Epidermal melanocyte (primary cell): Measurements from ENCODE around the gene VAC14.
"Not testable (repeated sequence)": the region's sequence is repeated elsewhere in the genome, so short reads cannot be mapped to it uniquely, and the experiment has no call there.

ENCODE experiments used
- DNase-seq: peaks from one replicate; pipeline ENCODE4 v3.0.0; 2011; ENCODE audit warnings: low spot score; ENCODE audit not compliant: insufficient read length

VAC14 gene

GRCh38 chr16:70647441-70648359 lies 153.3 kb downstream of the VAC14 start:
- DNase-seq: no peak

- DNase-seq: no peak
Measured at GRCh38 chr16:70646260-70647241, 154.4 kb downstream of the VAC14 start, which contains the start of gene IL34. Gene IL34 (plus strand): TSS chr16:70646559. CDS start chr16:70646948, 389 bp downstream.

- DNase-seq: no peak
Measured at GRCh38 chr16:70644763-70645597, 156.0 kb downstream of the VAC14 start.

- not testable (repeated sequence) for DNase-seq
Measured at GRCh38 chr16:70643264-70643663, 157.7 kb downstream of the VAC14 start.

- DNase-seq: no peak
Measured at GRCh38 chr16:70642633-70643032, 158.3 kb downstream of the VAC14 start.

- DNase-seq: no peak
Measured at GRCh38 chr16:70638814-70639792, 161.9 kb downstream of the VAC14 start.
